Measurements from ENCODE around the gene PDXK.

- no peak for TF ChIP-seq EZH2 (IDR thresholded peaks at IDR 0.05; ENCODE audit: borderline replicate concordance, low read length)
- TF ChIP-seq CTCF (conservative IDR thresholded peaks at IDR 0.05 in 1 of 2, IDR thresholded peaks at IDR 0.05 in 1 of 2; ENCODE audit: extremely low read depth in 1 of 2, insufficient read depth in 1 of 2, low read depth in 1 of 2, low read length in 2 of 2), result no peak
Measured at GRCh38 chr21:43720539-43721166, 1.7 kb downstream of the PDXK start.

Measured in mammary epithelial cell (primary cell).